Mammary microvascular endothelial cell (primary cell): Measurements from ENCODE around the gene WNT3. TPM values are rescaled to one million over a fixed set of nuclear protein-coding genes. Genes with fewer than 3 reads are reported as not detected.

Experiments
- total RNA-seq: library from RNA; depleted of rRNA; stranded (reverse); fragments of >200 nt; gene quantifications from 2 replicates; pipeline ENCODE4 v1.2.3, GENCODE V29; 2015

Gene WNT3
- total RNA-seq = 0.59 and 0.87 TPM in 2 replicates

GRCh38 chr17:46818316-46818928, at the start of gene WNT3:
Gene WNT3 (minus strand): TSS chr17:46818692. CDS start chr17:46818597, 95 bp downstream.

GRCh38 chr17:46851029-46851741, 32.7 kb upstream of the WNT3 start, which contains the start of gene WNT9B:
Gene WNT9B (plus strand): TSS chr17:46851583. CDS start chr17:46851639, 56 bp downstream.

Other genes with a start within 250 kb of the WNT3 start
- 2.4 and 2.7 TPM in 2 replicates for gene ARL17A, start 239.0 kb downstream of the WNT3 start, total RNA-seq
- gene NSF, start 228.0 kb downstream of the WNT3 start, total RNA-seq = 25.0 and 31.0 TPM in 2 replicates
- not detected in 2 replicates for gene WNT9B, start 32.9 kb upstream of the WNT3 start, total RNA-seq
- 32.3 and 33.4 TPM in 2 replicates for gene GOSR2, start 104.5 kb upstream of the WNT3 start, total RNA-seq
- not detected in 2 replicates for gene RPRML, start 160.6 kb upstream of the WNT3 start, total RNA-seq